ENCODE results near the gene BRD7.
A peak's percentile ranks its signal among the peaks of the same experiment; 100 is the strongest.

The BRD7 gene

DNA sequence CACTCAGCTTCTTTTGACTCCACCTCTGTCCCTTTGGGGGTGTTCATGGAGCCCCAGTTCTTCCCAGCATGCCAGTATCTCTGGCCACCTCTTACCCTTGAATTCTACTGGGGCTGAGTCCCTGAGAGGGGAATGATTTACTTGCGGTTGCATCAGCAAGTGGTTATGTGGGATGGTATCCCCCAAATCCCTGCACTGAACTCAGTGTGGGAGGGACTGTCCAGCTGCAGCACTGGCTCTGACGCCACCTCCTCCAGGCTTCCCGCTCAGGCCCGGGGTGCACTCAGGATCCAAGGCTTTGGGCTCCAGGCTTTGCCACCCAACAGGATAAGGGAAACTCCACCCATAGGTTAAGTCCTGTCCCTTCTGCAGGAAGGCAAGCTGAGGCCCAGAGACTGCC, 21.1 kb upstream of the BRD7 start:
- no peak for DNase-seq (ENCODE audit: low spot score)

DNA sequence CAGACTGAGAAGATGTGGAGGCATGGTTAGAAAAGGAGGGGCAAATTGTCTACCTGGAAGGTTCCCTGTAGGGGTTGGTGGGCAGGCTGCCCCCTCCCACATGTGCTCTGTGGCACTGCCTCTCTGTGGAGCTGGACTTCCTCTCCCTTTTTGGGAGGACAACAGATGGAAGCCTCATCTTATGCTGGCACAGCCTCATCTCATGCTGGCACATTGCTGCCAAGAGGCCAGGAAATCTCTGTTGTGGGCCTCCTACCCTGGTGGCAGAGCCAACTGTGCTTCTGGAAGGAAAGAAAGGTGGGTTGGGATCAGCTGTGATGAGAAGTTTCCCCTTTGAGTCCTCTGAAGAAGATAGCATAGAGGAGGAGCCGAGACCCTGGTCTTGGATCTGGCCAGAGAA, 19.7 kb upstream of the BRD7 start:
- DNase-seq (ENCODE audit: low spot score) = no peak

GRCh38 chr16:50386774-50387173, 18.0 kb upstream of the BRD7 start:
- no peak for DNase-seq (ENCODE audit: low spot score)

- no peak for DNase-seq (ENCODE audit: low spot score)
Observed at GRCh38 chr16:50386139-50386538, 17.4 kb upstream of the BRD7 start.

- no peak for DNase-seq (ENCODE audit: low spot score)
Observed at GRCh38 chr16:50384500-50385135, 15.8 kb upstream of the BRD7 start.

- DNase-seq (ENCODE audit: low spot score) = no peak
Observed at GRCh38 chr16:50381679-50382440, 13.1 kb upstream of the BRD7 start.

DNA sequence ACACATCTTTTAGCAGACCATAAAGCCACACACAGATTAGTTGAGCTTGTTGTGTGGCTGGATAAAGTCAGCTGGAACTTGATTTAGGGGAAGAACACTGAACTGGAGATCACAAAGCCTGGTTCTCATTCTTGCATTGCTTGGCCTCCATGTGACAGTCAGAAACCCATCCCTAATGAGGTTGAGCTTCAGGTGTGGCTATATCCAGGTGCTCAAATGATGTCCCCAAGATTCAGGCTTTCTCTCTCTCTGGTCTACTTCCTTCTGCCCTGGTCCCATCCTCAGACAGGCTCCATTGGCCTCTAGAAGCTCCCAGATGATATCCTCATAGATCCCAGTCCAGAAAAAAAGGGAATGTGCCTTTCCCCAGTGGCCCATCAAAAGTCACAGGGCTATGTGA, 9.6 kb upstream of the BRD7 start:
- no peak for DNase-seq (ENCODE audit: low spot score)

GRCh38 chr16:50377001-50377400, 8.2 kb upstream of the BRD7 start:
- DNase-seq (ENCODE audit: low spot score) = no peak

DNA sequence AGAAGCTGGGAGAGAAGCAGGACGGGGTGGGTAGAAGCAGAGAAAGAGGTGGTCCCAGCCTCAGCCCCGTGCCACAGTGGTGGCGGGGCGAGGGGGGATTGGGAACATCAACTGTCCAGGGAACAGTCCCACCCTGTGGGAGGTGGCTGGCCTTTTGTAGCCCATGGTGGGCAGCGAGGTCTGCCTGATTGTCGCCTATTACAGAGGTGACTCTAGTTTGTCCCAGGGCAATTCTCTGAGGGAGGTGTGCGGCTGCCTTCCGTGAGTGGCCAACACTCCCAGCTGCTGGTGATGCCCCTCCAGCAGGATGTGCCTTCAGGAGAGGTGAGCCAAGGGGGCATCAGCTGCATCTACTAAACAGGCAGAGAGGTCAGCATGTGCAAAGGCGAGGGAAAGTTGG, 5.0 kb upstream of the BRD7 start:
- no peak for DNase-seq (ENCODE audit: low spot score)

DNA sequence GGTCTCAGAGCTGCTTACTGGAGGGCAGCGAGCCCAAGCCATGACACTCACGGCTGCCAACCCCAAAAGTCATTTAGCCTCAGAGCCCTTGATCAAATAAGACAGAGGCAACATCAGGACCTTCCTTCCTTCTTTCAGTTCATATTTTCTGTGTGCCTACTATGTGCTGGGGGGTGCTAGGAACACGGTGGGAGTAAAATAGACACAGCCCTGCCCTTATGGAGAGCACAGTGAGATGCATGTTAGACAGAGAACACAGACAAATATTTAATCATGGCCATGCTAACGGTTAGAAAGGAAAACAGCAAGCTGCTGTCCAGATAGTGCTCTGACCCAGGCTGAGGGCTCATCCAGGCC, 4.5 kb upstream of the BRD7 start:
- DNase-seq (ENCODE audit: low spot score) = no peak

DNA sequence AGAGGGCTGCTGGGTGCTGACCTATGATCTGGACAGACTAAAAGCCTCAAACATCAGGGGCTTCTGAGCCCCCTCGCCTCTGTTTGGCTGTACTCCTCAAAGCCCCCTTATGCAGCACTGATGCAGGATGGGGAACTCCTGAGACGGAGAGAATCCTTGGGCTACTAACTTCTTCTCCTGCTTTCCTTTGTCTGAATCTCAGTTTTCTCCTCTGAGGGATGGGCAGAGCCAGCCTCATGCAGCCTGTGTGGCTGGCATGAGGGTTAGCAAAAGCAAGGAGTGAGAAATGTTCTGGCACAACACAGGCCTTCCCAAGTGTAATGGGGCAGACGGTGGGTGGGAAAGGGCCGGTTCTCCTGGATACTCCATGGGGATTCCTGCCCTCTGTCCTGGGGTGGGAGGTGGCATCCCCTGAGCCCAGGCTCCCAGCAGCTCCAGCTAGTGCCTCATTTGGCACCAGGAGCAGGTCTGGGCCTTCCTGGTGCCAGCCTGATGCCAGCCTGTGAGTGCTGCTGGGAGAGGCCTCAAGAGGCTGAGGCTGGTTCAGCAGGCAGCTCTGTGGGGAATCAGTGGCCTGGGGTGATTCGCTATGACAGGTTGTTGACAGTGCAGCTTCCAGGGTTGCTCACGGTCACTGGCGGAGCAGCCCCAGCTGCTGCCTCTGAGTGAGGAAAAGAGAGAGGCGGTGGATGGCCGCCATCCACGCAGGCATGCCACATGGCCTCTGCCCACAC, 4.0 kb upstream of the BRD7 start:
- DNase-seq (ENCODE audit: low spot score) = peak; percentile 36

GRCh38 chr16:50371936-50372595, 3.3 kb upstream of the BRD7 start:
- peak; percentile 54 for DNase-seq (ENCODE audit: low spot score)

DNA sequence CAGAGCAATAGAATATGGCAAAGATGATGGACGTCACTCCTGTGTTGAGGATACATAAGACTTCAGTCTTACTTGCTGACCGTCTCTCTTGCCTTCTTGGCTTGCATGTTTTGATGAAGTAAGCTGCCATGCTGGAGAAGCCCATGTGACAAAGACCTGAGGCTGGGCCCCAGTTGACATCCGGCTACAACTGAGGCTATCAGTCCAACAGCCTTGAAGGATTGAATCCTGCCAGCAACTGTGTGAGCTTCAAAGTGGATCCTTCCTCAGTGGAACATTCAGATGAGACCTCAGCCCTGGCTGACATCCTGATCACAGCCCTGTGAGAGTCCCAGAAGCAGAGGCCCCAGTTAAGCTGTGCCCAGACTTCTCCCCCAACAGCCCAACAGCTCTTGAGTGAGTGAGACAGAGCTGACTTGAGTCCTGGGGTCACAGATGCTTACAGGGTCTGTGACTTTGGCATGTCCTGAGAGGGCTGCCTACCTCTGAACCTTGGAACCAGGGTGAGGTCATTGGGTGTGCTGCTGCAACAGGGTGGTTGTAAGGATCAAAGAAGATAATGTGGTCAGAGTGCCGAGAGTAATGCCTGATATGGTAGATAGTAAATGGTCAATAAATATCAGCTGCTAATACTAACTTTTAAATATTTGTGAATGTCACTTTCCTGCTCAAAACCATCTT, 2.4 kb upstream of the BRD7 start:
- DNase-seq (ENCODE audit: low spot score) = no peak

DNA sequence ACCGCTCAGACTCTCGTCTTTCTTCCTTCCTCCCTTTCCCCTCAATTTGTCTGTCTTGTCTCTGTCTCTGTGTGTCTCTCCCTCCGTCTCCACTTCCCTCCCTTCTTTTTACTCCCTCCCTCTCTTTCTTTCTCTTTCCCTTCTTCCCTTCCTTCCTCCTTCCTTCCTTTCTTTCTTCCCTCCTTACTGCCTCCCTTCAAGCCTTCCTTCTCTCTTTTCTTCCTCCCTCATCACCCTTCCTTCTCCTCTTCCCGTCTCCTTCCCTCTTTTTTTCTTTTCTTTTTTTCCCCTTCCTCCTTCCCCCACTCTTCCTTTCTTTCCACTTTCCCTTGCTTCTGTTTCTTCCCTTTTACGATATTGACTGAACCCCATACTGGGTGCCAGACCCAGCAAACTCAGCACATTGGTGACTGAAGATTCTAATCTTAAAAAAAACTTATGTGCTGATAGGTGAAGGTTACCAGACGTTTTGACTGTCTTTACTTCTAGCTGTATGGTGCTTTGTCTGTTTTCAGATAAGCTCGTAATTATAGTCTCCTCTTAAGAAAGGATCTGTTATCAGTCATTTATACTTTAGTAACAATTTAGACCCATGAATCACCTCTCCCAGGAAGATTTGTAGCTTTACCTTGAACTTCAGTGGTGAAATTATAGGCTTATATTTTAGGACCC, 481 bp upstream of the BRD7 start:
- no peak for DNase-seq (ENCODE audit: low spot score)

DNA sequence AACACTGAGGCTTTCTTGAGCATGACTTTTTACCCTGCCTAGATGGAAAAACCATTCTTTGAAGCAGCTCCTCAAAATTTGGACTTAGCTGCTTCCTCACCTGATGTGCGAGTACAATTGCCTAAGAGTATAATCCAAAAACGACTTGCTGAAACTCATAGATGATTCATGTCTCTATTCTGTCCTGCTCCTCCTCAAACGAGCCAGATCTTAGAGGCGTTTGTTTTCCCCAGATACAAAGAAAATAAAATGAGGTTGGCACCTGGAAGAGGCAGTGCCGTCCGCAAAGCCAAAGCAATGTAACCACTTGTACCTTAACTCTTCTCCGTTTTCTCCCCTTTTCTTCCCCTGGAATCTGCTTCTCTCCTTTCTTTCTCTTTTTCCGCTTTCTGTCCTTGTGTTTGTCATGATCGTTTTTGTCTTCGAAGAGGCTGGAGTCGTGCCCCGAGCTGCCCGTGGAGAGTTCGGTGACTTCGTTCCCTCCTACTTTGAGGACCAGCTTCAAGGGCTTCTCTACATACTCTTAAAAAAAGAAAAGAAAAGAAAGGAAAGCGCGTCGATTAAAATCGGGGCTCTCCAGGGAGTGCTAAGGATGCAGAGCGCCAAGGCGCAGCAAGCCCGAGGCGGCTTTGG, 895 bp downstream of the BRD7 start:
- no peak for DNase-seq (ENCODE audit: low spot score)

GRCh38 chr16:50365791-50366575, 2.8 kb downstream of the BRD7 start:
- DNase-seq (ENCODE audit: low spot score) = no peak

DNA sequence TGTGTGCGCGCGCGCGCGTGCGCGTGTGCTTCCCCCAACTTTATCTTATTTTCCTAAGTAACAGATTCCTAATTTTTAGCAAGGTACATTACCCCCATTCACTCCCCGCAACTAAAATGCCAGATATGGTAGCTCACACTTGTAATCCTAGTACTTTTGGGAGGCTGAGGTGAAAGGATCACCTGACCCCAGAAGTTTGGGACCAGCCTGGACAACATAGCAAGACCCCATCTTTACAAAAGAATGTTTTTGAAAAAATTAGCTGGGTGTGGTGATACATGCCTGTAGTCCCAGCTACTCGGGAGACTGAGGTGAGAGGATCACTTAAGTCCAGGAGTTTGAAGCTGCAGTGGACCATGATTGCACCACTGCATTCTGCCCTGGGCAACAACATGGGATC, 5.1 kb downstream of the BRD7 start:
- no peak for DNase-seq (ENCODE audit: low spot score)

DNA sequence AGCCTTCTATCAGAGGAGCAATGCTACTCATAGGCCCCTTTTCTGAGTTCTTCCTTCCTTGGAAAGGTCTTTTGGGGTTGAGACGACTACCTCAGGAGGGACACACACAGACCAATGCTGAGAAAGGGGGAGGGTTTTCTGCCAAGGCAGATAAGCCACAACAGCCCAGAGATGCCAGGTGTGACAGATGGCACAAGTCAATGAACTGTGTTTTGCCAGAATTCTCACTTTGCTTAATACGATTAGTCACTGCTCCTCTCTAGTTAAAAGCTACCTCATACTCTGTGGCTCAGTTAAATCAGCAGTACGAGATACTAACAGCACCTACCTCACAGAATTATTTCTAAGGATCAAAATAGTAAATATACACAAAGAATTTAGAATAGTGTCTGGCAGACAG, 8.0 kb downstream of the BRD7 start:
- no peak for DNase-seq (ENCODE audit: low spot score)

DNA sequence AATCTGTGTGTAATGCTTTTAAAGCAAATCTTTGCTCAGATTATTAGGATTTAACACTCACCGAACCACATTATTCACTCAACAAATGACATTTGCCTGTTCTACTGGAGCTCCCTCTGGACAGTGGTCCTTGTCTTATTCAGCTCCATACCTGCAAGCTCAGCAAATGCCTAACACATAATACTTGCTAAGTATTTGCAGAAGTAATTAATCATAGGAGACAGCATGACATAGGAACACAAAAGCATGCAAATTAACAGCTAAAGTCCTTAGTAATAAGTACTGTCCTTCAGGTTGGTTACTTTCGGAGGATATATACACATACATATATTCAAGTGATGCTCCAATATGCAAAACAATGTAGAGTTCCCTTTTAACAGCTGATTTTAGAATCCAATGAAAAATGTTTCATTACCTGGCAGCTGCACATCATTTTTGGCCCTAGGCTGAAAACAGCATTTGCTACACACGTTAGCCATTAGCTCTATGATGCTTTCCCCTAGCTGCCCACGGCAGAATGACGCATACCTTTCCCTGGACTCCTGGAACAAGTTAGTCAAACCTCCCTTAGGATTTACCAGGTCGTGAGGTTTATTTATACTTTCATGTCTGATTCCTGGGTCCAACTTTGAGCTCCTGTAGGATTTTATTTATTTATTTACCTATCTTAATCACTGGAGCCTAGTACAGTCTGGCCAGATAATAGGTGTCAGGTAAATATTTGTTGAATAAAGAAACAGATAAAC, 8.6 kb downstream of the BRD7 start:
- DNase-seq (ENCODE audit: low spot score) = no peak

- no peak for DNase-seq (ENCODE audit: low spot score)
Observed at GRCh38 chr16:50359626-50360025, 9.2 kb downstream of the BRD7 start.
